ENCODE results near the gene DDX55.

DNA sequence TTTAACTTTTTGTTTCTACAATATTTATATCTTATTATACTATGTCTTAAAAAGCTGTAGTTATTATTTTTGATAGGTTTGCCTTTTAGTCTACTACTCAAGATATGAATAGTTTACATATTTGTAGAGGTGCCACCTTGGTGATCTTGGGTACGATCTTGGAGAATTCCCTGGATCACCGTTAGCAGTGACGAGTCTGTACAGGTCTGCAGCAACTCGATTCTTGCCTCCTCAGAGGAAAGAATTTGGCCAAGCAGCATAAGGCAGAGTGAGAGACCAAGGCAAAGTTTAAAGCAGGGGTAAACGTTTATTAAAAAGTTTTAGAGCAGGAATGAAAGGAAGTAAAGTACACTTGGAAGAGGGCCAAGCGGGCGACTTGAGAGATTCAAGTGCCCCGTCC, 65.9 kb downstream of the DDX55 start:
- TF ChIP-seq, protein P1, sequence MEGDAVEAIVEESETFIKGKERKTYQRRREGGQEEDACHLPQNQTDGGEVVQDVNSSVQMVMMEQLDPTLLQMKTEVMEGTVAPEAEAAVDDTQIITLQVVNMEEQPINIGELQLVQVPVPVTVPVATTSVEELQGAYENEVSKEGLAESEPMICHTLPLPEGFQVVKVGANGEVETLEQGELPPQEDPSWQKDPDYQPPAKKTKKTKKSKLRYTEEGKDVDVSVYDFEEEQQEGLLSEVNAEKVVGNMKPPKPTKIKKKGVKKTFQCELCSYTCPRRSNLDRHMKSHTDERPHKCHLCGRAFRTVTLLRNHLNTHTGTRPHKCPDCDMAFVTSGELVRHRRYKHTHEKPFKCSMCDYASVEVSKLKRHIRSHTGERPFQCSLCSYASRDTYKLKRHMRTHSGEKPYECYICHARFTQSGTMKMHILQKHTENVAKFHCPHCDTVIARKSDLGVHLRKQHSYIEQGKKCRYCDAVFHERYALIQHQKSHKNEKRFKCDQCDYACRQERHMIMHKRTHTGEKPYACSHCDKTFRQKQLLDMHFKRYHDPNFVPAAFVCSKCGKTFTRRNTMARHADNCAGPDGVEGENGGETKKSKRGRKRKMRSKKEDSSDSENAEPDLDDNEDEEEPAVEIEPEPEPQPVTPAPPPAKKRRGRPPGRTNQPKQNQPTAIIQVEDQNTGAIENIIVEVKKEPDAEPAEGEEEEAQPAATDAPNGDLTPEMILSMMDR (optimal IDR thresholded peaks at IDR 0.05 in 1 of 3, IDR thresholded peaks at IDR 0.05 in 1 of 3, conservative IDR thresholded peaks at IDR 0.05 in 1 of 3; ENCODE audit: extremely low read depth in 1 of 3, insufficient read depth in 2 of 3, low read length in 3 of 3), result no peak
- no peak for TF ChIP-seq EZH2 (IDR thresholded peaks at IDR 0.05; ENCODE audit: low read length)
